Measurements from ENCODE around the gene DDN. TPM values are rescaled to one million over a fixed set of nuclear protein-coding genes. Genes with fewer than 3 reads are reported as not detected.

The DDN gene
- total and polyA plus RNA-seq, 2 donors (not counting 1 experiment from before 2014, with no cell fraction given) = 0.10 to 0.75 TPM

DNA sequence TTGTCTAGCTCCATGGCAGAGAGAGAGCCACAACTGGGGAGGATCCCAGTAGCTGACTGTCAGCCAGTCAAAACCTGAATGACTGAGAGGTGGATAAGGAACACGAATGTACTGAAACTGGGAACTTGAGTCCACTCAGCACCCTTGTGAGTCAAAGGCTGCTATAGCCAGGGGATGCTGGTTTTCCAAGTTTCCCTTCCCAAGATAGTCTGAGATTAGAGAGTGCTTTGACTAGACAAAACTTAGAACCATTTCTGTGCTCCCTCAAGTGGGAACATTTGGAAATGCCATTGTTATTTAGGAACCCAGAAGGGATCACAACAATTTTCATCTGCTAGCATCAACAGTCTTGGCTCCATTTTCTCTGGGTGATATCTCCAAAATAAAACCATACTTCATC lies 15.4 kb upstream of the DDN start:
- H3K4me2 ChIP-seq (replicated peaks; ENCODE audit: low read depth, low read length, poor library complexity, severe bottlenecking) = no peak overlapping the region
- ATAC-seq (ENCODE audit: low read depth) (no peak), DNase-seq (no peak)
- 75% methylated on average over 1 of the region's 1 CpG for WGBS (ENCODE audit: insufficient coverage)
- no peak overlapping the region for H3K4me3 ChIP-seq (ENCODE audit: control extremely low read depth in 1 of 5, extremely low read depth in 1 of 5, insufficient read depth in 1 of 5, low read depth in 2 of 5, low read length in 4 of 5)
- H3K9me3 ChIP-seq (ENCODE audit: control extremely low read depth in 1 of 3, control insufficient read depth in 2 of 3, insufficient read depth in 1 of 3, low read length in 2 of 3) = no peaks in the 10 kb centered on the region
- H3K27ac Mint-ChIP-seq = no peak overlapping the region
- no peaks in the 10 kb centered on the region for H3K9me3 Mint-ChIP-seq (ENCODE audit: insufficient read depth)
- TF ChIP-seq EZH2 (IDR thresholded peaks at IDR 0.05; ENCODE audit: borderline replicate concordance, insufficient read depth, low read depth, low read length, poor library complexity, severe bottlenecking) = no peak
- TF ChIP-seq, protein P1, sequence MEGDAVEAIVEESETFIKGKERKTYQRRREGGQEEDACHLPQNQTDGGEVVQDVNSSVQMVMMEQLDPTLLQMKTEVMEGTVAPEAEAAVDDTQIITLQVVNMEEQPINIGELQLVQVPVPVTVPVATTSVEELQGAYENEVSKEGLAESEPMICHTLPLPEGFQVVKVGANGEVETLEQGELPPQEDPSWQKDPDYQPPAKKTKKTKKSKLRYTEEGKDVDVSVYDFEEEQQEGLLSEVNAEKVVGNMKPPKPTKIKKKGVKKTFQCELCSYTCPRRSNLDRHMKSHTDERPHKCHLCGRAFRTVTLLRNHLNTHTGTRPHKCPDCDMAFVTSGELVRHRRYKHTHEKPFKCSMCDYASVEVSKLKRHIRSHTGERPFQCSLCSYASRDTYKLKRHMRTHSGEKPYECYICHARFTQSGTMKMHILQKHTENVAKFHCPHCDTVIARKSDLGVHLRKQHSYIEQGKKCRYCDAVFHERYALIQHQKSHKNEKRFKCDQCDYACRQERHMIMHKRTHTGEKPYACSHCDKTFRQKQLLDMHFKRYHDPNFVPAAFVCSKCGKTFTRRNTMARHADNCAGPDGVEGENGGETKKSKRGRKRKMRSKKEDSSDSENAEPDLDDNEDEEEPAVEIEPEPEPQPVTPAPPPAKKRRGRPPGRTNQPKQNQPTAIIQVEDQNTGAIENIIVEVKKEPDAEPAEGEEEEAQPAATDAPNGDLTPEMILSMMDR (IDR thresholded peaks at IDR 0.05) = no peak
- peaks cover 13 to 16% of the 10 kb centered on the region in 2 donors for H3K4me1 ChIP-seq (ENCODE audit: control insufficient read depth in 2 of 2, insufficient read depth in 2 of 2, low read length in 2 of 2)
- no peaks in the 10 kb centered on the region for H3K27me3 Mint-ChIP-seq
- ChIA-PET CTCF (interaction anchor here (1.0 to 7.2 kb wide), 5 partner anchors 9 to 90 kb away, joined by 3 to 61 read pairs (median 7); partner anchors contain the start of genes DDN, FKBP11 and WNT1), POLR2A (interaction anchor here (1.2 kb wide), 1 partner anchor 46 kb away, joined by 3 read pairs; the partner anchor contains the start of gene KMT2D)
- intact Hi-C loops (cut with micrococcal nuclease) = no loop called here
- peaks cover 20% of the 10 kb centered on the region for H4K20me1 ChIP-seq (ENCODE audit: control insufficient read depth, insufficient read depth, low read length, poor library complexity, severe bottlenecking)
- H3K4me1 Mint-ChIP-seq = peaks cover 25% of the 10 kb centered on the region
- H3K9ac ChIP-seq (ENCODE audit: low read length) = no peak overlapping the region
- peaks cover 0 to 30% of the 10 kb centered on the region in 2 experiments for H3K36me3 ChIP-seq (replicated peaks in 1 of 2; ENCODE audit: control extremely low read depth in 1 of 2, control insufficient read depth in 1 of 2, extremely low read depth in 1 of 2, insufficient read depth in 2 of 2, low read length in 1 of 2)
- no peak overlapping the region for H3K27ac ChIP-seq (ENCODE audit: low read length in 2 of 2)
- no peaks in the 10 kb centered on the region for H3K27me3 ChIP-seq (replicated peaks in 1 of 4; ENCODE audit: control extremely low read depth in 1 of 4, control insufficient read depth in 3 of 4, insufficient read depth in 4 of 4, low read length in 3 of 4)
- H2AFZ ChIP-seq (ENCODE audit: insufficient read depth, low read depth, low read length, poor library complexity, severe bottlenecking) = no peak overlapping the region
- H3K79me2 ChIP-seq (ENCODE audit: control insufficient read depth, insufficient read depth, low read length) = peaks cover 46% of the 10 kb centered on the region
- H3K4me3 Mint-ChIP-seq = no peak overlapping the region

DNA sequence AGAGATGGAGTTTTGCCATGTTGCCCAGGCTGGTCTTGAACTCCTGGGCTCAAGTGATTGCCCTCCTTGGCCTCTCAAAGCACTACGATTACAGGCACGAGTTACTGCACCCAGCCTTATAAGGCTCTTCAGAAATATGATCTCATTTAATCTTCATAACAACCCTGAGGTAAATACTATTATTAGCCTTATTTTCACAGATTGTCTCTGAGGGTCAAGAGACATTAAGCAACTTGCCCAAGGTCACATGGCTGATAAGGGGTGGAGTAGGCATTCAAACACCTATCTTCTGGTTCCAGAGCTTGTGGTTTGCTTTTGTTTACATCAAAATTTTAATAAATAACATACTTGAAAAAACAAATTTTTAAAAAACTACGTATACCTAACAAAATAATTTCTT lies 14.3 kb upstream of the DDN start:
- Histone ChIP-seq H3K9ac (ENCODE audit: low read length) (no peak overlapping the region), H2AFZ (ENCODE audit: insufficient read depth, low read depth, low read length, poor library complexity, severe bottlenecking) (no peak overlapping the region), H3K27ac (ENCODE audit: low read length in 2 of 2) (no peak overlapping the region), H4K20me1 (ENCODE audit: control insufficient read depth, insufficient read depth, low read length, poor library complexity, severe bottlenecking) (peaks cover 20% of the 10 kb centered on the region), H3K4me2 (replicated peaks; ENCODE audit: low read depth, low read length, poor library complexity, severe bottlenecking) (no peak overlapping the region), H3K9me3 (ENCODE audit: control extremely low read depth in 1 of 3, control insufficient read depth in 2 of 3, insufficient read depth in 1 of 3, low read length in 2 of 3) (no peaks in the 10 kb centered on the region), H3K27me3 (replicated peaks in 1 of 4; ENCODE audit: control extremely low read depth in 1 of 4, control insufficient read depth in 3 of 4, insufficient read depth in 4 of 4, low read length in 3 of 4) (no peaks in the 10 kb centered on the region), H3K4me1 (ENCODE audit: control insufficient read depth in 2 of 2, insufficient read depth in 2 of 2, low read length in 2 of 2) (peaks cover 11 to 12% of the 10 kb centered on the region in 2 donors), H3K4me3 (ENCODE audit: control extremely low read depth in 1 of 5, extremely low read depth in 1 of 5, insufficient read depth in 1 of 5, low read depth in 2 of 5, low read length in 4 of 5) (no peak overlapping the region), H3K36me3 (replicated peaks in 1 of 2; ENCODE audit: control extremely low read depth in 1 of 2, control insufficient read depth in 1 of 2, extremely low read depth in 1 of 2, insufficient read depth in 2 of 2, low read length in 1 of 2) (peaks cover 0 to 31% of the 10 kb centered on the region in 2 experiments), H3K79me2 (ENCODE audit: control insufficient read depth, insufficient read depth, low read length) (peaks cover 44% of the 10 kb centered on the region)
- intact Hi-C loops (cut with micrococcal nuclease) = no loop called here
- ATAC-seq (ENCODE audit: low read depth) (no peak), DNase-seq (no peak)
- TF ChIP-seq, protein P1 (IDR thresholded peaks at IDR 0.05) = no peak
- no peak for TF ChIP-seq EZH2 (IDR thresholded peaks at IDR 0.05; ENCODE audit: borderline replicate concordance, insufficient read depth, low read depth, low read length, poor library complexity, severe bottlenecking)
- POLR2A ChIA-PET = no interaction called here
- Mint-ChIP-seq H3K27ac (no peak overlapping the region), H3K9me3 (ENCODE audit: insufficient read depth) (no peaks in the 10 kb centered on the region), H3K4me1 (peaks cover 19% of the 10 kb centered on the region), H3K27me3 (no peaks in the 10 kb centered on the region), H3K4me3 (no peak overlapping the region)
- CTCF ChIA-PET = interaction anchor here (1.0 to 7.2 kb wide), 3 partner anchors 16 to 55 kb away, joined by 3 to 61 read pairs (median 7); partner anchors contain the start of genes DDN and WNT1
- 100% methylated on average over 2 of the region's 3 CpGs for WGBS (ENCODE audit: insufficient coverage)

All from B cell (primary cell).